ENCODE data around the gene GRM8.

- TF ChIP-seq REST (IDR thresholded peaks at IDR 0.05; ENCODE audit: insufficient read depth in 1 of 2, low read depth in 2 of 2, low read length in 2 of 2) (no peak), POLR2AphosphoS5 (IDR thresholded peaks at IDR 0.05; ENCODE audit: low read depth, low read length) (no peak), TAF1 (IDR thresholded peaks at IDR 0.05; ENCODE audit: borderline replicate concordance, insufficient read depth, low read length) (no peak), FOXP2 (optimal IDR thresholded peaks at IDR 0.05; ENCODE audit: borderline replicate concordance, extremely low read depth, extremely low read length, insufficient read depth) (no peak)
Measured at GRCh38 chr7:126819197-126819484, 433.6 kb downstream of the GRM8 start.

Measured in PFSK-1 (cell line).